MCF 10A (cell line): ENCODE results near the gene PPP6R2. TPM values are rescaled to one million over a fixed set of nuclear protein-coding genes. Genes with fewer than 3 reads are reported as not detected.

Experiments used
- BruUV-seq: library from RNA; stranded (reverse); fragments of 400-500 nt; replicated peaks from 2 replicates; lab custom pipeline; 2021; lab: Mats Ljungman, UMichigan
- CTCF ChIA-PET: fragments of 300-600 bp; sonication (Branson Sonifier 250); formaldehyde crosslinking; extraction: SDS; loops from one replicate; lab custom pipeline; 2021; ENCODE audit warnings: antibody characterized with exemption, inconsistent platforms; lab: Yijun Ruan, JAX
- POLR2A ChIA-PET: fragments of 300-600, 350-650 bp; sonication (Branson Sonifier 250); formaldehyde crosslinking; extraction: SDS; loops from one replicate; lab custom pipeline; 2020; ENCODE audit warnings: antibody characterized with exemption, inconsistent platforms; lab: Yijun Ruan, JAX
- DNase-seq: peaks from one replicate; pipeline ENCODE4 v3.0.0-alpha.2; 2018; ENCODE audit not compliant: unreplicated experiment
- H3K27ac Mint-ChIP-seq: one replicate; pipeline ENCODE4 v1.8.0; 2022; ENCODE audit warnings: mild to moderate bottlenecking, low read depth, mixed read lengths; ENCODE audit not compliant: unreplicated experiment
- H3K27me3 Mint-ChIP-seq: one replicate; pipeline ENCODE4 v1.8.0; 2022; ENCODE audit warnings: mixed read lengths; ENCODE audit not compliant: insufficient read depth, unreplicated experiment
- H3K36me3 Mint-ChIP-seq: one replicate; pipeline ENCODE4 v1.8.0; 2022; ENCODE audit warnings: mild to moderate bottlenecking, moderate library complexity, mixed read lengths; ENCODE audit not compliant: insufficient read depth, unreplicated experiment
- H3K4me1 Mint-ChIP-seq: one replicate; pipeline ENCODE4 v1.8.0; 2022; ENCODE audit warnings: mixed read lengths; ENCODE audit not compliant: insufficient read depth, unreplicated experiment
- H3K4me3 Mint-ChIP-seq: one replicate; pipeline ENCODE4 v1.8.0; 2022; ENCODE audit warnings: mild to moderate bottlenecking, moderate library complexity, mixed read lengths; ENCODE audit not compliant: unreplicated experiment
- H3K9me3 Mint-ChIP-seq: one replicate; pipeline ENCODE4 v1.8.0; 2022; ENCODE audit warnings: mixed read lengths; ENCODE audit not compliant: unreplicated experiment
- CTCF ChIP-seq: fragments of 200-600 bp; IDR thresholded peaks from one replicate; pipeline ENCODE4 v1.8.0; 2022; ENCODE audit warnings: antibody characterized with exemption, mild to moderate bottlenecking; ENCODE audit not compliant: unreplicated experiment
- intact Hi-C: fragments of 100-400 bp; cut with micrococcal nuclease; formaldehyde crosslinking; loops from 2 replicates; pipeline ENCODE4 v1.14.1; 2022
- total RNA-seq: library from RNA; stranded (reverse); gene quantifications from 2 replicates; pipeline ENCODE4 v1.2.3, GENCODE V29; 2022

PPP6R2 gene
- total RNA-seq, 1 experiment from 2014 or later = 30.1 TPM

- POLR2A ChIA-PET = interaction anchor here (0.6 to 6.6 kb wide), 20 partner anchors 9 to 276 kb away, joined by 3 to 73 read pairs (median 5); partner anchors contain the start of genes CHKB, DENND6B, HDAC10 and MAPK12
- Mint-ChIP-seq H3K9me3 (no peaks in the 10 kb centered on the region), H3K4me3 (peak overlapping the region; percentile 81), H3K27me3 (no peaks in the 10 kb centered on the region), H3K27ac (peak overlapping the region; percentile 87), H3K4me1 (peaks cover 28% of the 10 kb centered on the region), H3K36me3 (peaks cover 35% of the 10 kb centered on the region)
- DNase-seq = peak; percentile 98
- TF ChIP-seq CTCF = no peak
- CTCF ChIA-PET = interaction anchor here (0.5 to 3.9 kb wide), 5 partner anchors 12 to 91 kb away, joined by 3 to 15 read pairs (median 3); no protein-coding TSS in a partner anchor
- TSS peak; percentile 89 for BruUV-seq
- intact Hi-C loops = no loop called here
These were observed 37.1 kb upstream of the PPP6R2 start for GRCh38 chr22:50305923-50306566.

- peak within 1 kb of the TSS; percentile 81 for H3K4me3 Mint-ChIP-seq
- H3K27ac Mint-ChIP-seq = peak within 1 kb of the TSS; percentile 87
- H3K27me3 Mint-ChIP-seq = no peaks in the 10 kb centered on the region
- POLR2A ChIA-PET = interaction anchor here (0.6 to 6.6 kb wide), 23 partner anchors 10 to 357 kb away, joined by 3 to 73 read pairs (median 5); partner anchors contain the start of genes DENND6B, HDAC10, MAPK12 and TUBGCP6
- peaks cover 21% of the 10 kb centered on the region for H3K4me1 Mint-ChIP-seq
- CTCF ChIA-PET = interaction anchor here (0.5 to 3.9 kb wide), 4 partner anchors 16 to 34 kb away, joined by 3 to 15 read pairs (median 7); no protein-coding TSS in a partner anchor
- peaks cover 30% of the 10 kb centered on the region for H3K36me3 Mint-ChIP-seq
- intact Hi-C loops = no loop called here
- DNase-seq = peak; percentile 70
- no peaks in the 10 kb centered on the region for H3K9me3 Mint-ChIP-seq
- no peak for TF ChIP-seq CTCF
- BruUV-seq = TSS peak; percentile 42
These were observed 36.1 kb upstream of the PPP6R2 start, which contains the start of gene PLXNB2 for GRCh38 chr22:50306753-50307749. PLXNB2 (minus strand) TSS chr22:50307646; CDS start chr22:50290584, 17,062 bp downstream.

DNA sequence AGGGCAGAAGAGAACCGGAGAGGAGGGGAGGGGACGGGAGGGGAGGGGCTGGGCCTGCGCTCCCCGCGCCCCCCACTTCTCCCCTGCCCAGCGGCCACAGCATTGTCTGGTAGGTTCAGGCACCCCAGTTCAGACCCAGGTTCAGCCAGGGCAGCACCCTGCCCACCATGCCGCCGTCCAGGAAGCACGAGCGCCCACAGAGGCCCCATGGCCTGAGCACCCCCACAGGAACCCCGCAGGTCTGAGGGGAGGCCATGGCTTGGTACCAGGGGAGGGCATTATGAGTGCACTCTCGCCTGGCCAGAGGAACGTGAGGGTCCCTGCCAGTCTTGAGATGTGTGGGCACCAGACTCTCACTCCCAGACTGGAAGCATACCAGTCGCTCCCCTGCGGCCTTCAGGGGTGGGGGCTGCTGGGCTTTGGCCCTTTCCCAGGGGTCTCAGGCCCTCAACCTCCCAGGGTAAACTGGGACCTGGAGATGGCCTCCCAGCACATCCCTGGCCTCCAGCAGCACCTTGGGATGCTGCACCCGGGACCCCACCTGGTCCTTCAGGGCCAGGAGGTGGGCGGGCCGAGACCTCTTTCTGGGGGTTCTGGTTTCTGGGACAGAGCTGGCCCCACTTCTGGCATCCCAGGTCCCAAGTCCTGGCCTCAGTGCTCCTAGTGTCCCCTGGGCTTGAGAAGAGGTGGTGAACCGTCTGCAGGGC, 35.1 kb upstream of the PPP6R2 start:
- TF ChIP-seq CTCF = no peak
- Mint-ChIP-seq H3K27me3 (no peaks in the 10 kb centered on the region), H3K9me3 (no peaks in the 10 kb centered on the region), H3K36me3 (peaks cover 29% of the 10 kb centered on the region), H3K4me1 (peaks cover 11% of the 10 kb centered on the region), H3K27ac (no peak overlapping the region), H3K4me3 (peak overlapping the region; percentile 81)
- intact Hi-C loops = no loop called here
- POLR2A ChIA-PET = interaction anchor here (0.6 to 6.6 kb wide), 13 partner anchors 12 to 358 kb away, joined by 3 to 73 read pairs (median 3); partner anchors contain the start of genes DENND6B and HDAC10
- no TSS peak for BruUV-seq
- CTCF ChIA-PET = interaction anchor here (1.0 to 3.9 kb wide), 4 partner anchors 17 to 56 kb away, joined by 3 to 15 read pairs (median 8); partner anchors contain the start of genes DENND6B and HDAC10
- no peak for DNase-seq
